ENCODE results near the gene FXYD1. TPM values are rescaled to one million over a fixed set of nuclear protein-coding genes. Genes with fewer than 3 reads are reported as not detected.

FXYD1 gene
- total and polyA plus RNA-seq, 2 experiments from 2014 or later = 0.43 to 1.2 TPM

- no peak for DNase-seq
- no peak overlapping the region for H3K9ac ChIP-seq
- WGBS, 2 experiments (ENCODE audit: low coverage in 1 of 2, low lambda C conversion rate in 2 of 2, missing lambda C conversion rate in 2 of 2) = 77 to 79% methylated on average over 8 to 11 of the region's 11 CpGs
- H3K36me3 ChIP-seq (ENCODE audit: low read depth) = no peaks in the 10 kb centered on the region
- no peaks in the 10 kb centered on the region for H3K9me2 ChIP-seq (ENCODE audit: insufficient read depth)
- no peak overlapping the region for H3K4me3 ChIP-seq
- H4K20me1 ChIP-seq (ENCODE audit: insufficient read depth) = no peaks in the 10 kb centered on the region
- no peak overlapping the region for H2AFZ ChIP-seq
- H3K79me2 ChIP-seq (ENCODE audit: insufficient read depth) = no peaks in the 10 kb centered on the region
- TF ChIP-seq EZH2 (IDR thresholded peaks at IDR 0.05; ENCODE audit: insufficient read depth, poor library complexity, severe bottlenecking) = no peak
- H3K4me1 ChIP-seq (ENCODE audit: insufficient read depth) = no peaks in the 10 kb centered on the region
- H3K4me2 ChIP-seq (ENCODE audit: unreplicated experiment) = no peak overlapping the region
- H3F3A ChIP-seq (ENCODE audit: insufficient read depth) = no peaks in the 10 kb centered on the region
- in situ Hi-C loops (cut with MboI) = no loop called here
- H3K27me3 ChIP-seq (replicated peaks; ENCODE audit: insufficient read depth) = no peaks in the 10 kb centered on the region
- no peak overlapping the region for H3K27ac ChIP-seq
- H3K9me3 ChIP-seq (ENCODE audit: low read depth) = no peaks in the 10 kb centered on the region
Observed at GRCh38 chr19:35104361-35104760, 34.3 kb upstream of the FXYD1 start.

GRCh38 chr19:35105047-35105410 is 33.6 kb upstream of the FXYD1 start:
- no peak overlapping the region for H3K27ac ChIP-seq
- in situ Hi-C loops (cut with MboI) = no loop called here
- no peak overlapping the region for H3K9ac ChIP-seq
- no peak for DNase-seq
- no peak overlapping the region for H3K4me2 ChIP-seq (ENCODE audit: unreplicated experiment)
- no peak overlapping the region for H2AFZ ChIP-seq
- no peaks in the 10 kb centered on the region for H3K9me3 ChIP-seq (ENCODE audit: low read depth)
- H3K36me3 ChIP-seq (ENCODE audit: low read depth) = no peaks in the 10 kb centered on the region
- no peaks in the 10 kb centered on the region for H3K9me2 ChIP-seq (ENCODE audit: insufficient read depth)
- H3K27me3 ChIP-seq (replicated peaks; ENCODE audit: insufficient read depth) = no peaks in the 10 kb centered on the region
- H3F3A ChIP-seq (ENCODE audit: insufficient read depth) = no peaks in the 10 kb centered on the region
- H3K4me1 ChIP-seq (ENCODE audit: insufficient read depth) = no peaks in the 10 kb centered on the region
- H3K79me2 ChIP-seq (ENCODE audit: insufficient read depth) = no peaks in the 10 kb centered on the region
- no peaks in the 10 kb centered on the region for H4K20me1 ChIP-seq (ENCODE audit: insufficient read depth)
- no peak overlapping the region for H3K4me3 ChIP-seq
- WGBS, 2 experiments (ENCODE audit: low coverage in 1 of 2, low lambda C conversion rate in 2 of 2, missing lambda C conversion rate in 2 of 2) = 85% methylated on average over 6 of the region's 6 CpGs
- TF ChIP-seq EZH2 (IDR thresholded peaks at IDR 0.05; ENCODE audit: insufficient read depth, poor library complexity, severe bottlenecking) (no peak), EZH2phosphoT487 (IDR thresholded peaks at IDR 0.05; ENCODE audit: insufficient read depth, low read depth) (no peak)

- Histone ChIP-seq H3K9me2 (ENCODE audit: insufficient read depth) (no peaks in the 10 kb centered on the region), H3K4me3 (no peak overlapping the region), H3K27ac (no peak overlapping the region), H3K79me2 (ENCODE audit: insufficient read depth) (no peaks in the 10 kb centered on the region), H2AFZ (no peak overlapping the region), H4K20me1 (ENCODE audit: insufficient read depth) (no peaks in the 10 kb centered on the region), H3K27me3 (replicated peaks; ENCODE audit: insufficient read depth) (peaks cover 3% of the 10 kb centered on the region; the same call in 1 of the 2 replicates), H3K9ac (no peak overlapping the region), H3K4me1 (ENCODE audit: insufficient read depth) (no peaks in the 10 kb centered on the region), H3K4me2 (ENCODE audit: unreplicated experiment) (no peak overlapping the region), H3K36me3 (ENCODE audit: low read depth) (no peaks in the 10 kb centered on the region), H3F3A (ENCODE audit: insufficient read depth) (no peaks in the 10 kb centered on the region), H3K9me3 (ENCODE audit: low read depth) (no peaks in the 10 kb centered on the region)
- no peak for TF ChIP-seq EZH2 (IDR thresholded peaks at IDR 0.05; ENCODE audit: insufficient read depth, poor library complexity, severe bottlenecking)
- no peak for TF ChIP-seq EZH2phosphoT487 (IDR thresholded peaks at IDR 0.05; ENCODE audit: insufficient read depth, low read depth)
- WGBS, 2 experiments (ENCODE audit: low coverage in 1 of 2, low lambda C conversion rate in 2 of 2, missing lambda C conversion rate in 2 of 2) = 85 to 87% methylated on average over 24 to 30 of the region's 30 CpGs
- no peak for DNase-seq
- in situ Hi-C loops (cut with MboI) = no loop called here
Observed at GRCh38 chr19:35105411-35106290, 33.0 kb upstream of the FXYD1 start.

- DNase-seq = no peak
- TF ChIP-seq EZH2phosphoT487 (IDR thresholded peaks at IDR 0.05; ENCODE audit: insufficient read depth, low read depth) (no peak), EZH2 (IDR thresholded peaks at IDR 0.05; ENCODE audit: insufficient read depth, poor library complexity, severe bottlenecking) (no peak)
- in situ Hi-C loops (cut with MboI) = no loop called here
Observed at GRCh38 chr19:35106291-35106583, 32.4 kb upstream of the FXYD1 start.

More at GRCh38 chr19:35106291-35106583, 32.4 kb upstream of the FXYD1 start:
- Histone ChIP-seq H3K36me3 (ENCODE audit: low read depth) (no peaks in the 10 kb centered on the region), H3K4me1 (ENCODE audit: insufficient read depth) (no peaks in the 10 kb centered on the region), H3K4me2 (ENCODE audit: unreplicated experiment) (no peak overlapping the region), H4K20me1 (ENCODE audit: insufficient read depth) (no peaks in the 10 kb centered on the region), H2AFZ (no peak overlapping the region), H3K9me3 (ENCODE audit: low read depth) (no peaks in the 10 kb centered on the region), H3K9me2 (ENCODE audit: insufficient read depth) (no peaks in the 10 kb centered on the region), H3K79me2 (ENCODE audit: insufficient read depth) (no peaks in the 10 kb centered on the region), H3K4me3 (no peak overlapping the region), H3F3A (ENCODE audit: insufficient read depth) (no peaks in the 10 kb centered on the region), H3K27ac (no peak overlapping the region), H3K9ac (no peak overlapping the region), H3K27me3 (replicated peaks; ENCODE audit: insufficient read depth) (peaks cover 6% of the 10 kb centered on the region; the same call in 1 of the 2 replicates)
- 73 to 77% methylated on average over 9 of the region's 9 CpGs for WGBS, 2 experiments (ENCODE audit: low coverage in 1 of 2, low lambda C conversion rate in 2 of 2, missing lambda C conversion rate in 2 of 2)

Measured in GM23248 (cell line).